GM23338 (cell line): ENCODE data around the gene SBK1. TPM values are rescaled to one million over a fixed set of nuclear protein-coding genes. Genes with fewer than 3 reads are reported as not detected.
A peak's percentile ranks its signal among the peaks of the same experiment; 100 is the strongest.

Experiments
- ATAC-seq: fragments of 200-7000 bp; cut with Tn5 transposase; 3 replicates; pipeline ENCODE4 v1.9.1; 2020
- DNase-seq: peaks from one replicate; pipeline ENCODE4 v3.0.0-alpha.2; 2015; ENCODE audit warnings: low spot score
- H2AFZ ChIP-seq: fragments of 200-600 bp; sonication (generic); 2 replicates; pipeline ENCODE4 v1.8.0; 2016; ENCODE audit warnings: antibody characterized with exemption, mild to moderate bottlenecking, moderate library complexity
- H3F3A ChIP-seq: fragments of 200-600 bp; sonication (generic); replicated peaks from 2 replicates; pipeline ENCODE4 v1.8.0; 2017; ENCODE audit warnings: antibody characterized with exemption, mixed run types, low read depth
- H3K27ac ChIP-seq: fragments of 200-600 bp; sonication (generic); 2 replicates; pipeline ENCODE4 v1.6.1; 2016; ENCODE audit warnings: low read depth
- H3K27me3 ChIP-seq: fragments of 200-600 bp; sonication (generic); 2 replicates; pipeline ENCODE4 v1.8.0; 2016; ENCODE audit warnings: mild to moderate bottlenecking, mixed run types, moderate library complexity; ENCODE audit not compliant: insufficient read depth
- H3K36me3 ChIP-seq: fragments of 200-600 bp; sonication (generic); 2 replicates; pipeline ENCODE4 v1.8.0; 2016; ENCODE audit warnings: mild to moderate bottlenecking; ENCODE audit not compliant: insufficient read depth
- H3K4me1 ChIP-seq: fragments of 200-600 bp; sonication (generic); 2 replicates; pipeline ENCODE4 v1.8.0; 2016; ENCODE audit warnings: mild to moderate bottlenecking, moderate library complexity; ENCODE audit not compliant: insufficient read depth
- H3K4me2 ChIP-seq: fragments of 200-600 bp; sonication (generic); 2 replicates; pipeline ENCODE4 v1.7.1; 2017; ENCODE audit warnings: mixed run types
- H3K4me3 ChIP-seq: fragments of 200-600 bp; sonication (generic); 2 replicates; pipeline ENCODE4 v1.6.1; 2016; ENCODE audit warnings: mixed run types
- H3K79me2 ChIP-seq: fragments of 200-600 bp; sonication (generic); replicated peaks from 2 replicates; pipeline ENCODE4 v1.8.0; 2017; ENCODE audit warnings: mild to moderate bottlenecking; ENCODE audit not compliant: insufficient read depth
- H3K9me2 ChIP-seq: fragments of 200-600 bp; sonication (generic); 2 replicates; pipeline ENCODE4 v1.8.0; 2017; ENCODE audit not compliant: insufficient read depth
- H4K20me1 ChIP-seq: fragments of 200-600 bp; sonication (generic); replicated peaks from 2 replicates; pipeline ENCODE4 v1.8.0; 2017; ENCODE audit warnings: mild to moderate bottlenecking; ENCODE audit not compliant: insufficient read depth
- H3K27ac Mint-ChIP-seq: 2 replicates; pipeline ENCODE4 v1.8.0; 2020; ENCODE audit warnings: inconsistent platforms, mild to moderate bottlenecking, moderate library complexity, mixed read lengths
- H3K27me3 Mint-ChIP-seq: 3 replicates; pipeline ENCODE4 v1.8.0; 2022; ENCODE audit warnings: low read depth, mild to moderate bottlenecking, moderate library complexity, mixed read lengths, inconsistent platforms; ENCODE audit not compliant: insufficient read depth, poor library complexity
- H3K36me3 Mint-ChIP-seq: 3 replicates; pipeline ENCODE4 v1.8.0; 2021; ENCODE audit warnings: low read depth, mild to moderate bottlenecking, inconsistent platforms, moderate library complexity, mixed read lengths
- H3K4me1 Mint-ChIP-seq: 3 replicates; pipeline ENCODE4 v1.8.0; 2020; ENCODE audit warnings: mild to moderate bottlenecking, inconsistent platforms, mixed read lengths
- H3K4me3 Mint-ChIP-seq: 3 replicates; pipeline ENCODE4 v1.8.0; 2021; ENCODE audit warnings: moderate library complexity, mild to moderate bottlenecking, inconsistent platforms, mixed read lengths
- H3K9me3 Mint-ChIP-seq: 3 replicates; pipeline ENCODE4 v1.8.0; 2020; ENCODE audit warnings: moderate library complexity, mild to moderate bottlenecking, inconsistent platforms, mixed read lengths
- EZH2 ChIP-seq: fragments of 200-600 bp; sonication (generic); IDR thresholded peaks from one replicate; pipeline ENCODE4 v1.8.0; 2017; ENCODE audit warnings: antibody characterized with exemption, mild to moderate bottlenecking, low read depth; ENCODE audit not compliant: unreplicated experiment
- POLR2AphosphoS5 ChIP-seq: IDR thresholded peaks from 2 replicates; pipeline ENCODE4 v1.6.1; 2016; ENCODE audit warnings: antibody characterized with exemption, low read depth
- ZNF331 ChIP-seq: fragments of 250-450 bp; sonication (Bioruptor Pico); IDR thresholded peaks from 2 replicates; pipeline ENCODE4 v1.5.0; 2020; ENCODE audit warnings: low read depth, mild to moderate bottlenecking, moderate library complexity
- polyA plus RNA-seq: library from polyadenylated mRNA; unstranded; fragments of >200 nt; fragmentation: Nextera tagmentation; extraction: Ambion mirVana; gene quantifications from 2 replicates; pipeline ENCODE4 v1.2.1, GENCODE V29; 2016
- total RNA-seq: library from RNA; depleted of rRNA; stranded (reverse); fragments of >200 nt; shearing (Covaris generic); gene quantifications from 2 replicates; pipeline ENCODE4 v1.2.3, GENCODE V29; 2014
- TF ChIP-seq, protein P1 (sequence below), 2 experiments: fragments of 200-600 bp in 1 of 2; sonication (generic) in 1 of 2; conservative IDR thresholded peaks; 2 replicates each; pipeline versions ENCODE4 v1.5.1 to v1.6.1; 2016 to 2017; ENCODE audit warnings: antibody characterized with exemption in 2 of 2, low read depth in 2 of 2, mild to moderate bottlenecking in 2 of 2, moderate library complexity in 1 of 2
- TF ChIP-seq, protein P2 (sequence below): fragments of 250-450 bp; sonication (Bioruptor Pico); IDR thresholded peaks from 2 replicates; pipeline ENCODE4 v1.5.0; 2020; ENCODE audit warnings: mild to moderate bottlenecking, moderate library complexity
- TF ChIP-seq, protein P3 (sequence below): IDR thresholded peaks from one replicate; pipeline ENCODE4 v1.6.1; 2018; ENCODE audit warnings: antibody characterized with exemption; ENCODE audit not compliant: unreplicated experiment

SBK1 gene
- total and polyA plus RNA-seq, 2 experiments from 2014 or later, result 23.9 to 68.1 TPM

DNA sequence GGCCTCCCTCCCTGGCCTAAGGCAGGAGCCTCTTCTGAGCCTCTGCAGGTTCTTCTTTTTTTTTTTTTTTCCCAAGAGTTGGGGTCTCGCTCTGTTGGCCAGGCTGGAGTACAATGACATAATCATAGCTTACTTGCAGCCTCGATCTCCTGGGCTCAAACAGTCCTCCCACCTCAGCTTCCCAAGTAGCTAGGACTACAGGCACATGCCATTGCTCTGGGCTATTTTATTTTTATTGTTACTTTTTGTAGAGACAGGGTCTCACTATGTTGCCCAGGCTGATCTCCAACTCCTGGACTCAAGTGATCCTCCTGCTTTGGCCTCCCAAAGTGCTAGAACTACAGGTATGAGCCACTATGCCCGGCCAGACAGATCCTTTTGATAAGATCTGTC, 32.6 kb downstream of the SBK1 start (continued):
- TF ChIP-seq, protein P1, sequence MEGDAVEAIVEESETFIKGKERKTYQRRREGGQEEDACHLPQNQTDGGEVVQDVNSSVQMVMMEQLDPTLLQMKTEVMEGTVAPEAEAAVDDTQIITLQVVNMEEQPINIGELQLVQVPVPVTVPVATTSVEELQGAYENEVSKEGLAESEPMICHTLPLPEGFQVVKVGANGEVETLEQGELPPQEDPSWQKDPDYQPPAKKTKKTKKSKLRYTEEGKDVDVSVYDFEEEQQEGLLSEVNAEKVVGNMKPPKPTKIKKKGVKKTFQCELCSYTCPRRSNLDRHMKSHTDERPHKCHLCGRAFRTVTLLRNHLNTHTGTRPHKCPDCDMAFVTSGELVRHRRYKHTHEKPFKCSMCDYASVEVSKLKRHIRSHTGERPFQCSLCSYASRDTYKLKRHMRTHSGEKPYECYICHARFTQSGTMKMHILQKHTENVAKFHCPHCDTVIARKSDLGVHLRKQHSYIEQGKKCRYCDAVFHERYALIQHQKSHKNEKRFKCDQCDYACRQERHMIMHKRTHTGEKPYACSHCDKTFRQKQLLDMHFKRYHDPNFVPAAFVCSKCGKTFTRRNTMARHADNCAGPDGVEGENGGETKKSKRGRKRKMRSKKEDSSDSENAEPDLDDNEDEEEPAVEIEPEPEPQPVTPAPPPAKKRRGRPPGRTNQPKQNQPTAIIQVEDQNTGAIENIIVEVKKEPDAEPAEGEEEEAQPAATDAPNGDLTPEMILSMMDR (conservative IDR thresholded peaks at IDR 0.05; ENCODE audit: low read depth in 2 of 2), result no peak
- TF ChIP-seq POLR2AphosphoS5 (no peak), ZNF331 (no peak), EZH2 (no peak)
- TF ChIP-seq, protein P2, sequence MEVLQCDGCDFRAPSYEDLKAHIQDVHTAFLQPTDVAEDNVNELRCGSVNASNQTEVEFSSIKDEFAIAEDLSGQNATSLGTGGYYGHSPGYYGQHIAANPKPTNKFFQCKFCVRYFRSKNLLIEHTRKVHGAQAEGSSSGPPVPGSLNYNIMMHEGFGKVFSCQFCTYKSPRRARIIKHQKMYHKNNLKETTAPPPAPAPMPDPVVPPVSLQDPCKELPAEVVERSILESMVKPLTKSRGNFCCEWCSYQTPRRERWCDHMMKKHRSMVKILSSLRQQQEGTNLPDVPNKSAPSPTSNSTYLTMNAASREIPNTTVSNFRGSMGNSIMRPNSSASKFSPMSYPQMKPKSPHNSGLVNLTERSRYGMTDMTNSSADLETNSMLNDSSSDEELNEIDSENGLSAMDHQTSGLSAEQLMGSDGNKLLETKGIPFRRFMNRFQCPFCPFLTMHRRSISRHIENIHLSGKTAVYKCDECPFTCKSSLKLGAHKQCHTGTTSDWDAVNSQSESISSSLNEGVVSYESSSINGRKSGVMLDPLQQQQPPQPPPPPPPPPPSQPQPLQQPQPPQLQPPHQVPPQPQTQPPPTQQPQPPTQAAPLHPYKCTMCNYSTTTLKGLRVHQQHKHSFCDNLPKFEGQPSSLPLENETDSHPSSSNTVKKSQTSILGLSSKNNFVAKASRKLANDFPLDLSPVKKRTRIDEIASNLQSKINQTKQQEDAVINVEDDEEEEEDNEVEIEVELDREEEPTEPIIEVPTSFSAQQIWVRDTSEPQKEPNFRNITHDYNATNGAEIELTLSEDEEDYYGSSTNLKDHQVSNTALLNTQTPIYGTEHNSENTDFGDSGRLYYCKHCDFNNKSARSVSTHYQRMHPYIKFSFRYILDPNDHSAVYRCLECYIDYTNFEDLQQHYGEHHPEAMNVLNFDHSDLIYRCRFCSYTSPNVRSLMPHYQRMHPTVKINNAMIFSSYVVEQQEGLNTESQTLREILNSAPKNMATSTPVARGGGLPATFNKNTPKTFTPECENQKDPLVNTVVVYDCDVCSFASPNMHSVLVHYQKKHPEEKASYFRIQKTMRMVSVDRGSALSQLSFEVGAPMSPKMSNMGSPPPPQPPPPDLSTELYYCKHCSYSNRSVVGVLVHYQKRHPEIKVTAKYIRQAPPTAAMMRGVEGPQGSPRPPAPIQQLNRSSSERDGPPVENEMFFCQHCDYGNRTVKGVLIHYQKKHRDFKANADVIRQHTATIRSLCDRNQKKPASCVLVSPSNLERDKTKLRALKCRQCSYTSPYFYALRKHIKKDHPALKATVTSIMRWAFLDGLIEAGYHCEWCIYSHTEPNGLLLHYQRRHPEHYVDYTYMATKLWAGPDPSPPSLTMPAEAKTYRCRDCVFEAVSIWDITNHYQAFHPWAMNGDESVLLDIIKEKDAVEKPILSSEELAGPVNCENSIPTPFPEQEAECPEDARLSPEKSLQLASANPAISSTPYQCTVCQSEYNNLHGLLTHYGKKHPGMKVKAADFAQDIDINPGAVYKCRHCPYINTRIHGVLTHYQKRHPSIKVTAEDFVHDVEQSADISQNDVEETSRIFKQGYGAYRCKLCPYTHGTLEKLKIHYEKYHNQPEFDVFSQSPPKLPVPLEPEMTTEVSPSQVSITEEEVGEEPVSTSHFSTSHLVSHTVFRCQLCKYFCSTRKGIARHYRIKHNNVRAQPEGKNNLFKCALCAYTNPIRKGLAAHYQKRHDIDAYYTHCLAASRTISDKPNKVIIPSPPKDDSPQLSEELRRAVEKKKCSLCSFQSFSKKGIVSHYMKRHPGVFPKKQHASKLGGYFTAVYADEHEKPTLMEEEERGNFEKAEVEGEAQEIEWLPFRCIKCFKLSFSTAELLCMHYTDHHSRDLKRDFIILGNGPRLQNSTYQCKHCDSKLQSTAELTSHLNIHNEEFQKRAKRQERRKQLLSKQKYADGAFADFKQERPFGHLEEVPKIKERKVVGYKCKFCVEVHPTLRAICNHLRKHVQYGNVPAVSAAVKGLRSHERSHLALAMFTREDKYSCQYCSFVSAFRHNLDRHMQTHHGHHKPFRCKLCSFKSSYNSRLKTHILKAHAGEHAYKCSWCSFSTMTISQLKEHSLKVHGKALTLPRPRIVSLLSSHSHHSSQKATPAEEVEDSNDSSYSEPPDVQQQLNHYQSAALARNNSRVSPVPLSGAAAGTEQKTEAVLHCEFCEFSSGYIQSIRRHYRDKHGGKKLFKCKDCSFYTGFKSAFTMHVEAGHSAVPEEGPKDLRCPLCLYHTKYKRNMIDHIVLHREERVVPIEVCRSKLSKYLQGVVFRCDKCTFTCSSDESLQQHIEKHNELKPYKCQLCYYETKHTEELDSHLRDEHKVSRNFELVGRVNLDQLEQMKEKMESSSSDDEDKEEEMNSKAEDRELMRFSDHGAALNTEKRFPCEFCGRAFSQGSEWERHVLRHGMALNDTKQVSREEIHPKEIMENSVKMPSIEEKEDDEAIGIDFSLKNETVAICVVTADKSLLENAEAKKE (CRISPR knock-in tag), result no peak

DNA sequence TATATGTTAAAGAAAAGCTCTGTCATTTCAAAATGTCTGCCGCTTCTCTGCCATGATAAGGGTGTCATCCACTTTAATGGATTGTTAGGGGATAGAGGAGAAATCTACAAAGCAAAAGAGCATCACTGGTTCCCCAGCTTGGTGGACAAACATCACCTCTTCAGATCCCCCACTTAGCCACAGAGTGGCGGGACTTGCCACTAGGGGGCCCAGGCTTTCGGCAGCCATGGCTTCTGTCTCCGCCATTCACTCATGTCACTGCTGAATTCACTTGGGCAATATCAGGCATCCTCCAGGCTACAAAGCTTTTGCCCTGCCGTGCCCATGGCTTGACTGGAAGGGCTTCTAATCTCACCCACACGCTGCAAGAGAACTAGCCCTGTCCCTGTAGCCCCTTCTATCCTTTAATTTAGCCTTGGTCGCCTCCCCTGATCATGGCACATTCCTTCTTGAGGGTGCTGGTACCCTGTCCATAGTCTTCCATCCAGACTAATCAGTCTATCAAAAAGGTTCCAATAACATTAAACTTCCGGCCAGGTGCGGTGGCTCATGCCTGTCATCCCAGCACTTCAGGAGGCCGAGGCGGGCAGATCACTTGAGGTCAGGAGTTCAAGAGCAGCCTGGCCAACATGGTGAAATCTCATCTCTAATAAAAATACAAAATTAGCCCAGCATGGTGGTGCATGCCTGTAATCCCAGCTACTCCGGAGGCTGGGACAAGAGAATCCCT, 34.7 kb downstream of the SBK1 start:
- Mint-ChIP-seq H3K4me3 (no peak overlapping the region), H3K27ac (no peak overlapping the region), H3K9me3 (no peaks in the 10 kb centered on the region), H3K27me3 (peaks cover 15% of the 10 kb centered on the region), H3K4me1 (peaks cover 7% of the 10 kb centered on the region; the same call in 2 of the 3 replicates), H3K36me3 (peaks cover 9% of the 10 kb centered on the region; the same call in 2 of the 3 replicates)
- no peaks in the 10 kb centered on the region for H3K9me2 ChIP-seq
- ATAC-seq (peak; percentile 70), DNase-seq (peak; percentile 84)
- no peak overlapping the region for H3K4me2 ChIP-seq
- no peaks in the 10 kb centered on the region for H3K79me2 ChIP-seq
- H2AFZ ChIP-seq, result no peak overlapping the region
- H4K20me1 ChIP-seq, result no peaks in the 10 kb centered on the region; the same call in 1 of the 2 replicates
- H3K4me3 ChIP-seq, result no peak overlapping the region
- H3F3A ChIP-seq, result no peaks in the 10 kb centered on the region
- no peak overlapping the region for H3K27ac ChIP-seq
- peaks cover 3% of the 10 kb centered on the region; the same call in 1 of the 2 replicates for H3K4me1 ChIP-seq
- H3K27me3 ChIP-seq, result no peaks in the 10 kb centered on the region
- H3K36me3 ChIP-seq, result no peaks in the 10 kb centered on the region
- TF ChIP-seq, protein P3, sequence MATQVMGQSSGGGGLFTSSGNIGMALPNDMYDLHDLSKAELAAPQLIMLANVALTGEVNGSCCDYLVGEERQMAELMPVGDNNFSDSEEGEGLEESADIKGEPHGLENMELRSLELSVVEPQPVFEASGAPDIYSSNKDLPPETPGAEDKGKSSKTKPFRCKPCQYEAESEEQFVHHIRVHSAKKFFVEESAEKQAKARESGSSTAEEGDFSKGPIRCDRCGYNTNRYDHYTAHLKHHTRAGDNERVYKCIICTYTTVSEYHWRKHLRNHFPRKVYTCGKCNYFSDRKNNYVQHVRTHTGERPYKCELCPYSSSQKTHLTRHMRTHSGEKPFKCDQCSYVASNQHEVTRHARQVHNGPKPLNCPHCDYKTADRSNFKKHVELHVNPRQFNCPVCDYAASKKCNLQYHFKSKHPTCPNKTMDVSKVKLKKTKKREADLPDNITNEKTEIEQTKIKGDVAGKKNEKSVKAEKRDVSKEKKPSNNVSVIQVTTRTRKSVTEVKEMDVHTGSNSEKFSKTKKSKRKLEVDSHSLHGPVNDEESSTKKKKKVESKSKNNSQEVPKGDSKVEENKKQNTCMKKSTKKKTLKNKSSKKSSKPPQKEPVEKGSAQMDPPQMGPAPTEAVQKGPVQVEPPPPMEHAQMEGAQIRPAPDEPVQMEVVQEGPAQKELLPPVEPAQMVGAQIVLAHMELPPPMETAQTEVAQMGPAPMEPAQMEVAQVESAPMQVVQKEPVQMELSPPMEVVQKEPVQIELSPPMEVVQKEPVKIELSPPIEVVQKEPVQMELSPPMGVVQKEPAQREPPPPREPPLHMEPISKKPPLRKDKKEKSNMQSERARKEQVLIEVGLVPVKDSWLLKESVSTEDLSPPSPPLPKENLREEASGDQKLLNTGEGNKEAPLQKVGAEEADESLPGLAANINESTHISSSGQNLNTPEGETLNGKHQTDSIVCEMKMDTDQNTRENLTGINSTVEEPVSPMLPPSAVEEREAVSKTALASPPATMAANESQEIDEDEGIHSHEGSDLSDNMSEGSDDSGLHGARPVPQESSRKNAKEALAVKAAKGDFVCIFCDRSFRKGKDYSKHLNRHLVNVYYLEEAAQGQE, result no peak
- TF ChIP-seq, protein P1 (conservative IDR thresholded peaks at IDR 0.05; ENCODE audit: low read depth in 2 of 2), result peak; percentile 79 to 84
- TF ChIP-seq POLR2AphosphoS5, result 0 out of 2 replicates have a peak, but pooled peaks have one; percentile 20
